ENCODE data around the gene NAA50.

Gene NAA50

GRCh38 chr3:113741086-113741485 is 5.0 kb downstream of the NAA50 start:
- no peak for DNase-seq

GRCh38 chr3:113736548-113737089 is 9.4 kb downstream of the NAA50 start:
- DNase-seq, result no peak

GRCh38 chr3:113731694-113732093 is 14.4 kb downstream of the NAA50 start:
- DNase-seq, result no peak

GRCh38 chr3:113730550-113730949 is 15.5 kb downstream of the NAA50 start:
- no peak for DNase-seq

GRCh38 chr3:113728661-113729060 is 17.4 kb downstream of the NAA50 start:
- DNase-seq, result no peak

GRCh38 chr3:113721636-113722035 is 24.4 kb downstream of the NAA50 start:
- no peak for DNase-seq

- no peak for DNase-seq
Measured at GRCh38 chr3:113719758-113720157, 26.3 kb downstream of the NAA50 start.

GRCh38 chr3:113719294-113719693 is 26.8 kb downstream of the NAA50 start:
- DNase-seq, result no peak

- DNase-seq, result no peak
Measured at GRCh38 chr3:113717818-113718217, 28.2 kb downstream of the NAA50 start.

GRCh38 chr3:113717308-113717707 is 28.7 kb downstream of the NAA50 start:
- no peak for DNase-seq

- DNase-seq, result no peak
Measured at GRCh38 chr3:113714702-113715101, 31.3 kb downstream of the NAA50 start.

- no peak for DNase-seq
Measured at GRCh38 chr3:113712129-113712528, 33.9 kb downstream of the NAA50 start.

GRCh38 chr3:113707835-113708234 is 38.2 kb downstream of the NAA50 start:
- DNase-seq, result no peak

- no peak for DNase-seq
Measured at GRCh38 chr3:113698956-113699355, 47.1 kb downstream of the NAA50 start.

- DNase-seq, result no peak
Measured at GRCh38 chr3:113698213-113698742, 47.8 kb downstream of the NAA50 start.

- DNase-seq, result no peak
Measured at GRCh38 chr3:113697500-113698090, 48.5 kb downstream of the NAA50 start.

- peak; percentile 99 for DNase-seq
Measured at GRCh38 chr3:113696658-113697499, 49.2 kb downstream of the NAA50 start.

GRCh38 chr3:113695786-113696645 is 50.0 kb downstream of the NAA50 start, which contains the start of gene USF3:
USF3 (minus strand) TSS chr3:113696642; CDS start chr3:113674878, 21,764 bp downstream.
- DNase-seq, result peak; percentile 83

- DNase-seq, result no peak
Measured at GRCh38 chr3:113695431-113695785, 50.6 kb downstream of the NAA50 start.

GRCh38 chr3:113690482-113690881 is 55.6 kb downstream of the NAA50 start:
- no peak for DNase-seq

- DNase-seq, result no peak
Measured at GRCh38 chr3:113685956-113686721, 59.9 kb downstream of the NAA50 start.

GRCh38 chr3:113685124-113685523 is 60.9 kb downstream of the NAA50 start:
- DNase-seq, result no peak
